GM12878 (cell line): ENCODE results near the gene SF3B4. TPM values are rescaled to one million over a fixed set of nuclear protein-coding genes. Genes with fewer than 3 reads are reported as not detected.

ENCODE experiments used
- ATAC-seq: fragments of 200-7000 bp; cut with Tn5 transposase; 3 replicates; pipeline ENCODE4 v1.9.1; 2020; ENCODE audit warnings: mild to moderate bottlenecking, moderate library complexity
- BruUV-seq: library from RNA; stranded (reverse); fragments of 400-500 nt; replicated peaks from 2 replicates; lab custom pipeline; 2021; lab: Mats Ljungman, UMichigan
- CTCF ChIA-PET: fragments of 300-600 bp; sonication (Branson Sonifier 250); formaldehyde crosslinking; extraction: SDS; loops from one replicate; lab custom pipeline; 2021; ENCODE audit warnings: inconsistent platforms; lab: Yijun Ruan, JAX
- POLR2A ChIA-PET: fragments of 350-600 bp; formaldehyde crosslinking; extraction: SDS; loops from one replicate; lab custom pipeline; 2021; ENCODE audit warnings: inconsistent platforms; lab: Charles Lee
- RAD21 ChIA-PET: fragments of 300-600 bp; sonication (Branson Sonifier 250); formaldehyde crosslinking; loops from one replicate; lab custom pipeline; 2023; ENCODE audit warnings: antibody characterized with exemption; ENCODE audit not compliant: unreplicated experiment; lab: Charles Lee
- SMC1A ChIA-PET: fragments of 300-600 bp; sonication (Branson Sonifier 250); formaldehyde crosslinking; loops from one replicate; lab custom pipeline; 2023; ENCODE audit not compliant: unreplicated experiment, uncharacterized antibody; lab: Charles Lee
- DNase-seq: peaks from one replicate; pipeline ENCODE4 v3.0.0-alpha.2; 2011; ENCODE audit warnings: low read depth, low spot score
- FAIRE-seq: peaks from 3 replicates; lab custom pipeline; 2011; peaks lifted over from hg19 to GRCh38; lab: Jason Lieb, UNC
- H2AFZ ChIP-seq: 2 replicates; pipeline ENCODE4 v1.6.0; 2011; ENCODE audit warnings: low read depth, low read length, control low read depth; ENCODE audit not compliant: control insufficient read depth
- H3K27ac ChIP-seq: 2 replicates; pipeline ENCODE4 v1.5.1; 2011; ENCODE audit warnings: control low read depth; ENCODE audit not compliant: control insufficient read depth, insufficient read depth
- H3K27me3 ChIP-seq, 2 experiments: replicated peaks in 1 of 2; 2 replicates each; pipeline versions ENCODE4 v1.6.0 to v1.6.1; 2011; ENCODE audit warnings: low read length in 1 of 2; ENCODE audit not compliant: control insufficient read depth in 2 of 2, insufficient read depth in 2 of 2
- H3K36me3 ChIP-seq, 2 experiments: 2 replicates each; pipeline ENCODE4 v1.5.1; 2011; ENCODE audit warnings: low read length in 1 of 2; ENCODE audit not compliant: control insufficient read depth in 2 of 2, insufficient read depth in 2 of 2
- H3K4me1 ChIP-seq: 2 replicates; pipeline ENCODE4 v1.6.1; 2011; ENCODE audit warnings: mild to moderate bottlenecking, low read length, moderate library complexity, mixed read lengths; ENCODE audit not compliant: control insufficient read depth, insufficient read depth
- H3K4me2 ChIP-seq: 2 replicates; pipeline ENCODE4 v1.6.0; 2011; ENCODE audit warnings: control low read depth; ENCODE audit not compliant: control insufficient read depth, insufficient read depth
- H3K4me3 ChIP-seq: fragments of 200-600 bp; sonication (generic); 2 replicates; pipeline ENCODE4 v1.5.1; 2016
- H3K79me2 ChIP-seq: 2 replicates; pipeline ENCODE4 v1.6.0; 2011; ENCODE audit warnings: low read length; ENCODE audit not compliant: control insufficient read depth, insufficient read depth
- H3K9ac ChIP-seq: 2 replicates; pipeline ENCODE4 v1.8.0; 2011; ENCODE audit warnings: low read length, control low read depth, mixed read lengths; ENCODE audit not compliant: control insufficient read depth, insufficient read depth
- H3K9me3 ChIP-seq: replicated peaks from 3 replicates; pipeline ENCODE4 v1.5.1; 2011; ENCODE audit warnings: mild to moderate bottlenecking, low read length; ENCODE audit not compliant: control insufficient read depth, insufficient read depth
- H4K20me1 ChIP-seq: 2 replicates; pipeline ENCODE4 v1.6.0; 2011; ENCODE audit not compliant: control insufficient read depth, insufficient read depth
- BACH1 ChIP-seq: fragments of 450-650 bp; IDR thresholded peaks from 2 replicates; pipeline ENCODE4 v1.6.1; 2017; ENCODE audit warnings: mild to moderate bottlenecking, borderline replicate concordance
- GABPA ChIP-seq: IDR thresholded peaks from 2 replicates; pipeline ENCODE4 v1.6.1; 2014; ENCODE audit warnings: antibody characterized with exemption, low read depth, mild to moderate bottlenecking, inconsistent platforms
- IKZF1 ChIP-seq: fragments of 450-650 bp; conservative IDR thresholded peaks from 2 replicates; pipeline ENCODE4 v1.6.1; 2017; ENCODE audit warnings: antibody characterized with exemption, mild to moderate bottlenecking
- MTA2 ChIP-seq: fragments of 450-650 bp; IDR thresholded peaks from 2 replicates; pipeline ENCODE4 v1.6.1; 2016; ENCODE audit warnings: low read depth, mild to moderate bottlenecking, moderate library complexity
- SMARCA5 ChIP-seq: fragments of 450-650 bp; IDR thresholded peaks from 2 replicates; pipeline ENCODE4 v1.6.1; 2017; ENCODE audit warnings: mild to moderate bottlenecking
- SPI1 ChIP-seq: IDR thresholded peaks from 2 replicates; pipeline ENCODE4 v1.6.1; 2011; ENCODE audit warnings: low read depth, mild to moderate bottlenecking, low read length, moderate library complexity, borderline replicate concordance; ENCODE audit not compliant: insufficient read depth
- TCF12 ChIP-seq: IDR thresholded peaks from 2 replicates; pipeline ENCODE4 v1.6.1; 2011; ENCODE audit warnings: low read depth, mild to moderate bottlenecking, low read length
- ZNF384 ChIP-seq: IDR thresholded peaks from 2 replicates; pipeline ENCODE4 v1.6.1; 2012; ENCODE audit warnings: low read depth, mild to moderate bottlenecking, low read length, improper control_type of control experiment, borderline replicate concordance
- WGBS: methylation state at CpG from one replicate; pipeline ENCODE4 v1.1.6; 2016; ENCODE audit warnings: low lambda C conversion rate; ENCODE audit not compliant: insufficient replicate concordance, insufficient coverage; ENCODE audit errors: missing lambda C conversion rate; 5-methylcytosine and 5-hydroxymethylcytosine counted together
- in situ Hi-C: fragments of 300-500 bp; cut with MboI; formaldehyde crosslinking; loops from 9 replicates; pipeline ENCODE4 v1.14.3; 2018; ENCODE audit warnings: mixed read lengths
- intact Hi-C: fragments of 100-400 bp; cut with micrococcal nuclease; formaldehyde crosslinking; loops from one replicate; pipeline ENCODE4 v1.14.2; 2022; ENCODE audit not compliant: unreplicated experiment
- polyA plus RNA-seq, 11 experiments: library from polyadenylated mRNA; depleted of rRNA in 4 of 11; unstranded in 6 of 11; stranded (reverse) in 5 of 11; fragments of >200 nt; fragmentation: Nextera tagmentation in 4 of 11; fragmentation: Illumina TruSeq in 1 of 11; extraction: Ambion mirVana in 4 of 11; extraction: Trizol in 1 of 11; gene quantifications; 1 replicate in 1 of 11; 2 replicates in 10 of 11; pipeline versions ENCODE4 v1.2.1 to v1.2.3, GENCODE V29; 2011 to 2016; ENCODE audit warnings: inconsistent platforms in 2 of 11, missing spikeins in 2 of 11, low read depth in 1 of 11
- total RNA-seq, 4 experiments: library from RNA; depleted of rRNA in 3 of 4; stranded (reverse); fragments of >200 nt in 3 of 4; fragmentation: Illumina TruSeq in 1 of 4; extraction: Trizol in 1 of 4; gene quantifications; 2 replicates each; pipeline versions ENCODE4 v1.2.1 to v1.2.3, GENCODE V29; 2013 to 2021
- TF ChIP-seq, protein P1 (sequence below): IDR thresholded peaks from 2 replicates; pipeline ENCODE4 v1.6.1; 2011; ENCODE audit warnings: mild to moderate bottlenecking, low read depth, low read length, moderate library complexity; ENCODE audit not compliant: insufficient replicate concordance
- TF ChIP-seq, protein P2 (sequence below): fragments of 450-650 bp; conservative IDR thresholded peaks from 2 replicates; pipeline ENCODE4 v1.6.1; 2017; ENCODE audit warnings: mild to moderate bottlenecking, moderate library complexity
- TF ChIP-seq, protein P3 (sequence below): fragments of 450-650 bp; IDR thresholded peaks from 2 replicates; pipeline ENCODE4 v1.6.1; 2018; ENCODE audit warnings: borderline replicate concordance, mild to moderate bottlenecking; ENCODE audit not compliant: partially characterized antibody
- TF ChIP-seq, protein P4 (sequence below): fragments of 450-650 bp; IDR thresholded peaks from 2 replicates; pipeline ENCODE4 v1.6.1; 2018; ENCODE audit warnings: mild to moderate bottlenecking, low read depth, moderate library complexity; ENCODE audit not compliant: partially characterized antibody

SF3B4 gene
- total and polyA plus RNA-seq, 10 of the 15 experiments (the other 5 are each of a cell fraction or from before 2014, with no cell fraction given): 1.9 to 146 (median 27.5) TPM

DNA sequence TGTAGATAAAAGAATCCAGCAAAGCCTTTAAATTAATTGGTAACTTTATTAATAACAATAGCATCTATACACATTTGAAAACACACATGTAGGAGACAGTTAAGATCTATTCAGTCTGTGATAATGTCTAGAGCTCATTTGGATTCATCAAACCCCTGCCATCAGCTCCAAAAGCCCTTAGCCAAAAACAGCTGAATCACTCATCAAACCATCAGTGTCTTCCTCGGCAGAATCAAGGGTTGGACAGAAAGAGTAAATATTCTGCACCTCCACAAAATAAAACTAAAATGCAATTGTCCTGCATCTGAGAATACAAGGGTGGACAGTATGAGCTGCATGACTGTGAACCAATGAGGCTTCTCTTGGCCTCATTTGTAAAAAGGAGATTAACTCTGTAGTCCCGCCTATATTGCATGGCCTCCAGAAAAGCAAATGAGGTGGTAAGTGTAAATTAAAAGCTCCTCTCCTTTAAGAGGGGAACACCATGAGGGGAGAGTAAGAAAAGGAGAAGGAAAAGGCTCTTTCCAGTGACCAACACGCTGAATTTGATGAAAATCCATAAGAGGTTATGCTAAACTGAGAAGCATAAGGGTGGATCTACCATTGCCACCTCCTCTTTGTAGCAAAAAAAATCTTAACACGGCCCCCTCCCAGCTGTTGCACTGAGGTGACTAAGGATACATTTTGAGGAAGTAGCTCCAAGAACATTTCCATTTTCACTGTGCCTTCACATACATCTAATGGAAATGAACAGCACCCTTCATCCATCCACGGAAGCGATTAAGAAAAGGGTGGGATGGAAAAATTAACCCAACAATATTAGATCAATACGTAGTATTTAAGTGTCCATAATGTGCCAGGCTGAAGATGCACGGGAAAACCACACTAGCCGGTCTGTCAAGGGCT is 42.9 kb downstream of the SF3B4 start:
- SMC1A ChIA-PET: interaction anchor here (0.7 to 1.9 kb wide), 2 partner anchors 36 to 41 kb away, joined by 3 to 8 read pairs; no protein-coding TSS in a partner anchor
- H3K9ac ChIP-seq: peak overlapping the region; percentile 85
- H3K4me1 ChIP-seq: no peaks in the 10 kb centered on the region
- H3K79me2 ChIP-seq: peaks cover 17% of the 10 kb centered on the region
- POLR2A ChIA-PET: interaction anchor here (0.7 to 4.0 kb wide), 5 partner anchors 35 to 350 kb away, joined by 3 to 57 read pairs (median 4); no protein-coding TSS in a partner anchor
- RAD21 ChIA-PET: interaction anchor here (0.6 to 1.9 kb wide), 3 partner anchors 41 to 302 kb away, joined by 3 to 5 read pairs (median 4); partner anchors contain the start of gene OTUD7B
- no peaks in the 10 kb centered on the region for H4K20me1 ChIP-seq
- no TSS peak for BruUV-seq
- peak overlapping the region; percentile 87 for H3K4me2 ChIP-seq
- peak overlapping the region; percentile 61 for H3K4me3 ChIP-seq
- H3K36me3 ChIP-seq: no peaks in the 10 kb centered on the region
- peak; percentile 10; the same call in 2 of the 3 replicates for ATAC-seq
- CTCF ChIA-PET: interaction anchor here (0.7 to 1.9 kb wide), 3 partner anchors 40 to 281 kb away, joined by 3 to 6 read pairs (median 3); no protein-coding TSS in a partner anchor
- 2% methylated on average over 9 of the region's 9 CpGs for WGBS
- DNase-seq: peak; percentile 48
- peak overlapping the region; percentile 93 for H3K27ac ChIP-seq
- no peaks in the 10 kb centered on the region for H3K27me3 ChIP-seq
- peak overlapping the region; percentile 46 for H2AFZ ChIP-seq
- no peaks in the 10 kb centered on the region for H3K9me3 ChIP-seq
- FAIRE-seq: no peak
- intact Hi-C loops (no loop called here), in situ Hi-C loops (no loop called here)
- TF ChIP-seq ZNF384 (peak; percentile 49; the same call in 1 of the 2 replicates), SPI1 (peak; percentile 59; the same call in 1 of the 2 replicates), MTA2 (peak; percentile 29; the same call in 1 of the 2 replicates), IKZF1 (peak; percentile 55), BACH1 (no peak), GABPA (no peak), TCF12 (0 out of 2 replicates have a peak, but pooled peaks have one; percentile 26), SMARCA5 (0 out of 2 replicates have a peak, but pooled peaks have one; percentile 14)
- TF ChIP-seq, protein P1, sequence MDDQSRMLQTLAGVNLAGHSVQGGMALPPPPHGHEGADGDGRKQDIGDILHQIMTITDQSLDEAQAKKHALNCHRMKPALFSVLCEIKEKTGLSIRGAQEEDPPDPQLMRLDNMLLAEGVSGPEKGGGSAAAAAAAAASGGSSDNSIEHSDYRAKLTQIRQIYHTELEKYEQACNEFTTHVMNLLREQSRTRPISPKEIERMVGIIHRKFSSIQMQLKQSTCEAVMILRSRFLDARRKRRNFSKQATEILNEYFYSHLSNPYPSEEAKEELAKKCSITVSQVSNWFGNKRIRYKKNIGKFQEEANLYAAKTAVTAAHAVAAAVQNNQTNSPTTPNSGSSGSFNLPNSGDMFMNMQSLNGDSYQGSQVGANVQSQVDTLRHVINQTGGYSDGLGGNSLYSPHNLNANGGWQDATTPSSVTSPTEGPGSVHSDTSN: peak; percentile 75
- TF ChIP-seq, protein P2, sequence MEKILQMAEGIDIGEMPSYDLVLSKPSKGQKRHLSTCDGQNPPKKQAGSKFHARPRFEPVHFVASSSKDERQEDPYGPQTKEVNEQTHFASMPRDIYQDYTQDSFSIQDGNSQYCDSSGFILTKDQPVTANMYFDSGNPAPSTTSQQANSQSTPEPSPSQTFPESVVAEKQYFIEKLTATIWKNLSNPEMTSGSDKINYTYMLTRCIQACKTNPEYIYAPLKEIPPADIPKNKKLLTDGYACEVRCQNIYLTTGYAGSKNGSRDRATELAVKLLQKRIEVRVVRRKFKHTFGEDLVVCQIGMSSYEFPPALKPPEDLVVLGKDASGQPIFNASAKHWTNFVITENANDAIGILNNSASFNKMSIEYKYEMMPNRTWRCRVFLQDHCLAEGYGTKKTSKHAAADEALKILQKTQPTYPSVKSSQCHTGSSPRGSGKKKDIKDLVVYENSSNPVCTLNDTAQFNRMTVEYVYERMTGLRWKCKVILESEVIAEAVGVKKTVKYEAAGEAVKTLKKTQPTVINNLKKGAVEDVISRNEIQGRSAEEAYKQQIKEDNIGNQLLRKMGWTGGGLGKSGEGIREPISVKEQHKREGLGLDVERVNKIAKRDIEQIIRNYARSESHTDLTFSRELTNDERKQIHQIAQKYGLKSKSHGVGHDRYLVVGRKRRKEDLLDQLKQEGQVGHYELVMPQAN: no peak; the same call in 1 of the 2 replicates
- TF ChIP-seq, protein P3, sequence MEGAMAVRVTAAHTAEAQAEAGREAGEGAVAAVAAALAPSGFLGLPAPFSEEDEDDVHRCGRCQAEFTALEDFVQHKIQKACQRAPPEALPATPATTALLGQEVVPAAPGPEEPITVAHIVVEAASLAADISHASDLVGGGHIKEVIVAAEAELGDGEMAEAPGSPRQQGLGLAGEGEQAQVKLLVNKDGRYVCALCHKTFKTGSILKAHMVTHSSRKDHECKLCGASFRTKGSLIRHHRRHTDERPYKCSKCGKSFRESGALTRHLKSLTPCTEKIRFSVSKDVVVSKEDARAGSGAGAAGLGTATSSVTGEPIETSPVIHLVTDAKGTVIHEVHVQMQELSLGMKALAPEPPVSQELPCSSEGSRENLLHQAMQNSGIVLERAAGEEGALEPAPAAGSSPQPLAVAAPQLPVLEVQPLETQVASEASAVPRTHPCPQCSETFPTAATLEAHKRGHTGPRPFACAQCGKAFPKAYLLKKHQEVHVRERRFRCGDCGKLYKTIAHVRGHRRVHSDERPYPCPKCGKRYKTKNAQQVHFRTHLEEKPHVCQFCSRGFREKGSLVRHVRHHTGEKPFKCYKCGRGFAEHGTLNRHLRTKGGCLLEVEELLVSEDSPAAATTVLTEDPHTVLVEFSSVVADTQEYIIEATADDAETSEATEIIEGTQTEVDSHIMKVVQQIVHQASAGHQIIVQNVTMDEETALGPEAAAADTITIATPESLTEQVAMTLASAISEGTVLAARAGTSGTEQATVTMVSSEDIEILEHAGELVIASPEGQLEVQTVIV: no peak
- TF ChIP-seq, protein P4, sequence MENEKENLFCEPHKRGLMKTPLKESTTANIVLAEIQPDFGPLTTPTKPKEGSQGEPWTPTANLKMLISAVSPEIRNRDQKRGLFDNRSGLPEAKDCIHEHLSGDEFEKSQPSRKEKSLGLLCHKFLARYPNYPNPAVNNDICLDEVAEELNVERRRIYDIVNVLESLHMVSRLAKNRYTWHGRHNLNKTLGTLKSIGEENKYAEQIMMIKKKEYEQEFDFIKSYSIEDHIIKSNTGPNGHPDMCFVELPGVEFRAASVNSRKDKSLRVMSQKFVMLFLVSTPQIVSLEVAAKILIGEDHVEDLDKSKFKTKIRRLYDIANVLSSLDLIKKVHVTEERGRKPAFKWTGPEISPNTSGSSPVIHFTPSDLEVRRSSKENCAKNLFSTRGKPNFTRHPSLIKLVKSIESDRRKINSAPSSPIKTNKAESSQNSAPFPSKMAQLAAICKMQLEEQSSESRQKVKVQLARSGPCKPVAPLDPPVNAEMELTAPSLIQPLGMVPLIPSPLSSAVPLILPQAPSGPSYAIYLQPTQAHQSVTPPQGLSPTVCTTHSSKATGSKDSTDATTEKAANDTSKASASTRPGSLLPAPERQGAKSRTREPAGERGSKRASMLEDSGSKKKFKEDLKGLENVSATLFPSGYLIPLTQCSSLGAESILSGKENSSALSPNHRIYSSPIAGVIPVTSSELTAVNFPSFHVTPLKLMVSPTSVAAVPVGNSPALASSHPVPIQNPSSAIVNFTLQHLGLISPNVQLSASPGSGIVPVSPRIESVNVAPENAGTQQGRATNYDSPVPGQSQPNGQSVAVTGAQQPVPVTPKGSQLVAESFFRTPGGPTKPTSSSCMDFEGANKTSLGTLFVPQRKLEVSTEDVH: no peak
